ENCODE measurements around the gene MTARC1.

DNA sequence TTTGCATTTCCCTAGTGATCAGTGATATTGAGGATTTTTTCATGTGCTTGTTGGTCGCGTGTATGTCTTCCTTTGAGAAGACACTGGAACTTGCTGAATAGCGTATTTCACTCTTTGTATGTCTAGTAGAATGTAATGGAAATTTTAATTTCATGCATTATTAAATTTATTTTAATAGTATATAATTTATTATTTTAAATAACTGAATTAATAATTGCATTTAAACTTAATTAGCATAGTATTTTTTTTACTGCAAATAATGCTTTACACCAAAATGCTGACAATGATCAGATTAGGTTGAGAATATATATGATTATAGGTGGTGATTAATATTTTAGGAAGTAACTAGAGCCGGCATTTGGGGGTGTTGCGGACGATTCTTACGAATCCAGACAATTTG is 10.5 kb upstream of the MTARC1 start:
- TF ChIP-seq EZH2phosphoT487 (IDR thresholded peaks at IDR 0.05; ENCODE audit: insufficient read depth, low read depth), result no peak
- no peak for TF ChIP-seq EZH2 (IDR thresholded peaks at IDR 0.05; ENCODE audit: insufficient read depth, poor library complexity, severe bottlenecking)

Data from GM23248 (cell line).